HG03469 (cell line): ENCODE results near the gene C11orf21.
"Not testable (repeated sequence)": the region's sequence is repeated elsewhere in the genome, so short reads cannot be mapped to it uniquely, and the experiment has no call there.

Experiments
- ATAC-seq: cut with Tn5 transposase; IDR thresholded peaks from one replicate; pipeline ENCODE4 v1.9.1; 2021; ENCODE audit warnings: mild to moderate bottlenecking, moderate library complexity, moderate number of reproducible peaks; ENCODE audit not compliant: unreplicated experiment

C11orf21 gene

DNA sequence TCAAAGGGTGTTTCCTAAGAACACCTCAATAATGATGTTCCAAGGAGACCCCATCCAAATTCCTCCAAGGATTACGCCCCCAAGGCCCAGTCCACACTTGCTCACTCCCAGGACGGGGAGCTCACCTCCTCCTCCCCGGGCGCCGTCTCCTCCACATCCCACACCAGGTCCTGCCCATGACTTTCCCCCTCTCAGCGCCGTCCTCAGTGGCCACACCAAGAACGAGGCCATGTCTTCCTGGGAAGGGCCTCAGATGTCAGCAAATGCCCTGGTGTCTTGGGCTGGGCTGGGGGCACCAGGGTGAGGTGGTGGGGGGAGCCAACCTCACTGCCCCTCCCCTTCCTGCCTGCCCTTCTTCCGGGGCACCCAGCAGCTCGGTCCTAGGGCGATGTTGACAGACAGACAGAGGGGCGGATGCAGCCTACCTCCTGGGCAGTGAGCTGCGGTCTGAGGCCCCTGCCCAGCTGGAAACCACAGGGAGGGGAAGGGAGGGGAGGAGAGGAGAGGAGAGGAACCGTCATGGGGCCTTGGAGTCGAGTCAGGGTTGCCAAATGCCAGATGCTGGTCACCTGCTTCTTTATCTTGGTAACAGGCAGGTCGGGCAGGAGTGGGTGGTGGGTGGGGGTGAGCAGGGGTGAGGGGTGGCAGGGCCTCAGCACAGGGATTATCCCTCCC lies at the start of gene C11orf21, which contains the start of gene TSPAN32:
TSS of gene C11orf21 (minus strand) at position 288 of the 675 bp plus-strand sequence. CDS start at position 178, 110 bp downstream.
TSS of gene TSPAN32 (plus strand) at position 383 of the 675 bp plus-strand sequence. CDS start at position 520, 137 bp downstream.
- ATAC-seq, result no peak

DNA sequence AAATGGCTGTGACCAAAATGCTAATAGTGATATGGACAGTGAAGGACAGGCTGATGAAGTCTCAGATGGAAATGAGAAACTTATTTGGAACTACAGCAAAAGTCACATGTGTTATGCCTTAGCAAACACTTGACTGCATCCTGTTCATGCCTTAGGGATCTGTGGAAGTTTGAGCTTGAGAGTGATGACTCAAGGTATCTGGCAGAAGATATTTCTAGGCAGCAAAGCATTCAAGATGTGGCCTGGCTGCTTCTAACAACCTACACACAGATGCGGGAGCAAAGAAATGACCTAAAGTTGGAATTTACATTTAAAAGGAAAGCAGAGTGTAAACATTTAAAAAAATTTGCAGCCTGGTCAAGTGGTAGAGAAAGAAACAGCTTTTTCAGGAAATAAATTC lies 47.3 kb upstream of the C11orf21 start:
- ATAC-seq, result no peak

DNA sequence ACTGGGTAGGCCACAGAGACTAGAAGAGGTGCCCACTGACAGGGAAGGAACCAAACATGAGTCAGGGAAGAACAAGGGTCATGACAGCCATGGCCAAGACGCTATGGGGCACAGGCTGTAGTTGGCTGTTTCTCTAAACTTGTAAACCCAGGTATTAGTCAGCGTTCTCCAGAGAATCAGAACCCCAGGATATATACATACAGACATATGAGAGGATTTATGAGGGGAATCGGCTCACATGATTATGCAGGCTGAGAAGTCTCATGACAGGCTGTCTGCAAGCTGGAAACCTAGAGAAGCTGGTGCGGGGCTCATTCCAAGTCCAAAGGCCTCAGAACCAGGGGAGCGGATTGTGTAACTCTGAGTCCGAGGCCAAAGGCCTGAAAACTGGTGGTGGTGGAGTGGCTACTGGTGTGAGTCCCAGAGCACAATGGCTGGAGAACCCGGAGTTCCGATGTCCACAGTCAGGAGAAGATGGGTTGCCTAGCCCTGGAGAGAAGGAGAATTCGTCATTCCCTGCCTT lies 45.7 kb upstream of the C11orf21 start:
- ATAC-seq, result no peak

GRCh38 chr11:2346586-2347307 lies 45.0 kb upstream of the C11orf21 start:
- no peak for ATAC-seq

GRCh38 chr11:2346014-2346413 lies 44.3 kb upstream of the C11orf21 start:
- no peak for ATAC-seq

DNA sequence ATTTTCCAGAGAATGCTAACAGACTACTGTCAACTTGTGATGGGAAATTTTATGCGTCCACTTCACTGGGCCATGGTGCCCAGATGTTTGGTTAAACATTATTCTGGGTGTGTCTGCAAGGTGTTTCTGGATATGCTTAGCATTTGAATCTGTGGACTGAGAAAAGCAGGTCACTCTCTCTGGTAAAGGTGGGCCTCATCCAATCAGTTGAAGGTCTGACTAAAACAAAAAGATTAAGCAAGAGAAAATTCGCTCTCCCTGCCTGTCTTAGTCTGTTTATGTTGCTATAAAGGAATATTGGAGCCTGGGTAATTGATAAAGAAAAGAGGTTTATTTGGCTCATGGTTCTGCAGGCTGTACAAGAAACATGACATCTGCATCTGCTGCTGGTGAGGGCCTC lies 43.3 kb upstream of the C11orf21 start:
- ATAC-seq, result no peak

DNA sequence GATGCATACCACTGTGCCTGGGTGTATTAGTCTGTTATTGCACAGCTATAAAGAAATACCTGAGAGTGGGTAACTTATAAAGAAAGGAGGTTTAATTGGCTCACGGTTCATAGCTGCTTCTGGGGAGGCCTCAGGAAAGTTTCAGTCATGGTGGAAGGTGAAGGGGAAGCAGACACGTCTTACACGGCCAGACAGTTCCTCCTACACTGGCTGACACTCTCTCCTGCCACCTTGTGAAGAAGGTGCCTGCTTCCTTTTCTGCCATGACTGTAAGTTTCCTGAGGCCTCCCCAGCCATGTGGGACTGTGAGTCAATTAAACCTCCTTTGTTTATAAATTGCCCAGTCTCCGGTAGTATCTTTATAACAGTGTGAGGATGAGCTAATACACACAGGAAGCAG lies 41.8 kb upstream of the C11orf21 start:
- no peak for ATAC-seq

DNA sequence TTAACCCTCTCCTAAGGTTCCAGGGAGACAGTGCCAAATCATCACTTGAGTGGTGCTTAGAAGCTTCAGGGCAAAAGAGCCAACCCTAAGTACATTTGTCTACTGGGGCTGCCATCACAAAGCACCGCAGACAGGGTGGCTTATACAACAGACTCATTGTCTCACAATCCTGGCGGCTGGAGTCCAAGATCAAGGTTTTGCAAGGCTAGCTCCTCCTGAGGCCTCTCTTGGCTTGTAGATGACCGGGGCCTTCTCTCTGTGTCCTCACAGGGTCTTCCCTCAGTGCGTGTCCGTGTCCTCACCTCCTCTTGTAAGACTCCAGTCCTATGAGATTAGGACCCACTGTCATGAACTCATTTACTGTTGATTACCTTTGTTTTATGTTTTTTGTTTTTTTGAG lies 41.3 kb upstream of the C11orf21 start:
- no peak for ATAC-seq

GRCh38 chr11:2342557-2342956 lies 40.8 kb upstream of the C11orf21 start:
- ATAC-seq, result no peak

- not testable (repeated sequence) for ATAC-seq
Measured at GRCh38 chr11:2338760-2339159, 37.0 kb upstream of the C11orf21 start.

DNA sequence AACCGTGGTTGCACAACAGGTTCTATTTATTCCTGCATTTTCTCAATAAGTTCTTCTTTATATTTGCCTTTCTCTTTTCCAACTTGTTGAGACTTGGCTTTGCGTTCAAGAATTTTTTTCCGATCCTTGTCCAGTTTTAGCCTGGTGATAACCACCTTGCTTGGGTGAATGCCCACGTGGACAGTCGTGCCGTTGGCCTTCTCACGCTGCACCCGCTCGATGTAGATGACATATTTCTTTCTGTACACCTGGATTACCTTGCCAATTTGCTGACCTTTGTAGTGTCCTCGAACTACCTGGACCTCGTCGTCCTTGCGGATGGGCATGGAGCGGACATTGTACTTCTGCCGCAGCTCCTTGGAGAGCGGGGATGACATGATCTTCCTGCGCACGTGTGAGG lies 33.6 kb upstream of the C11orf21 start:
- ATAC-seq, result not testable (repeated sequence)

- not testable (repeated sequence) for ATAC-seq
Measured at GRCh38 chr11:2333486-2334205, 31.9 kb upstream of the C11orf21 start.

DNA sequence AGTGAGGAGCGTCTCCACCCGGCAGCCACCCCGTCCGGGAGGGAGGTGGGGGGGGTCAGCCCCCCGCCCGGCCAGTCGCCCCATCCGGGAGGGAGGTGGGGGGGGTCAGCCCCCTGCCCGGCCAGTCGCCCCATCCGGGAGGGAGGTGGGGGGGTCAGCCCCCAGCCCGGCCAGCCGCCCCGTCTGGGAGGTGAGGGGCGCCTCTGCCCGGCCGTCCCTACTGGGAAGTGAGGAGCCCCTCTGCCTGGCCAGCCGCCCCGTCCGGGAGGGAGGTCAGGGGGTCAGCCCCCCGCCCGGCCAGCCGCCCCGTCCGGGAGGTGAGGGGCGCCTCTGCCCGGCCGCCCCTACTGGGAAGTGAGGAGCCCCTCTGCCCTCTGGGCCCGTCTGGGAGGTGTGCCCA lies 30.9 kb upstream of the C11orf21 start:
- ATAC-seq, result not testable (repeated sequence)

- ATAC-seq, result no peak
Measured at GRCh38 chr11:2331404-2331803, 29.7 kb upstream of the C11orf21 start.

DNA sequence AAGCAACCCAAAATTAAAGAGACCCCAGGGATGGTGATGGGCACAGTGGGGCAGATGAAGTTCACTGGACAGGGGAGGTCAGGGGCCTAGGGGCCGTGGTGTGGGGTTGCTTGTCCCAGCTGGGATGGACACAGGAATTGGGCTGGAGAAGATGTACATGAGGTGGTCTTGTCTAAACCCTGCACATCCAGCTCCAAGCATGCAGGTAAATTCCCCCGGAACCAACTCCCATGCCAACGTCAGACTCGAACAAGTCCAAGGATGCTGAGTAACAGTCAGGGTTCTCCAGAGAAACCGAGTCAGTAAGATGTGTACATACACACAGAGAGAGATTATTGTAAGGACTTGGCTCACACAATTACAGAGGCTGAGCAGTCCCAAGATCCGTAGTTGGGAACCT lies 29.0 kb upstream of the C11orf21 start:
- ATAC-seq, result no peak

GRCh38 chr11:2329551-2329950 lies 27.8 kb upstream of the C11orf21 start:
- ATAC-seq, result no peak

- no peak for ATAC-seq
Measured at GRCh38 chr11:2328656-2329354, 27.1 kb upstream of the C11orf21 start.

DNA sequence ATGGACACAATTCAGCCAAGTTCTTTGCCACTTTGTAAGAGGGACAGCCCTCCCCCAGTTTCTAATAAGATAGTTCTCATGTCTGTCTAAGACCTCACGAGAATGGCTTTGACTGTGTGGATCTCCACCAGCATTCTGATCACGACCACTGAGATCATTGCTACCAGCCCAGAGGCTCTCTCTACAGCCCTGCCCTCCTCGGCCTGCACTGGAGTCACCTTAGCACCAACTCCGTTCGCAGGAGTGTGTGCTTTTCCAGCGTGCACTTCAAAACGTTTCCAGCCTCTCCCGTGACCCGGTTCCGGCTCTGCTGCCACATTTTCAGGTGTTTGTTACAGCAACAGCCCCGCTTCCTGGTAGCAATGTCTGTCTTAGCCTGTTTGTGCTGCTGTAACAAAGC lies 26.3 kb upstream of the C11orf21 start:
- ATAC-seq, result no peak

- ATAC-seq, result no peak
Measured at GRCh38 chr11:2327032-2327431, 25.3 kb upstream of the C11orf21 start.

- no peak for ATAC-seq
Measured at GRCh38 chr11:2325719-2326118, 24.0 kb upstream of the C11orf21 start.

DNA sequence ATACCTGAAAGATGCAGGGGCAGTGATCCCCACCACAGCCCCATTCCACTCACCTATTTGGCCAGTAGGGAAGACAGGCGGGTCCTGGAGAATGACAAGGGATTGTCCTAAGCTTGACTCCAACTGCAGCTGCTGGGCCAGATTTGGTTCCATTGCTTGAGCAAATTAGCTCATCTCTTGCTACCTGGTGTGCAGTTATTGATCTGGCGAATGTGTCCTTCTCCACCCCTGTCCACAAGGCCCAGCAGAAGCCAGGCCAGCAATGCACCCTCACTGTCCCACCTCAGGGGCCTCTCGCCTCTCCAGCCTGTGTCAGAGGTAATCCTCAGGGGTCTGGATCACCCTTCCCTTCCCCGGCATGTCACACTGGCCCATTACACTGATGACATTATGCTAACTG lies 23.4 kb upstream of the C11orf21 start:
- ATAC-seq, result no peak
